K562 (cell line): ENCODE data around the gene ZNF503. TPM values are rescaled to one million over a fixed set of nuclear protein-coding genes. Genes with fewer than 3 reads are reported as not detected.

ENCODE experiments used
- DPF2 ChIP-seq: fragments of 450-650 bp; IDR thresholded peaks from 2 replicates; pipeline ENCODE4 v1.6.1; 2016
- ETS2 ChIP-seq: IDR thresholded peaks from 2 replicates; pipeline ENCODE4 v1.6.1; 2016; ENCODE audit warnings: borderline replicate concordance, missing genetic modification characterization, mild to moderate bottlenecking, moderate library complexity, missing compliant biosample characterization; ENCODE audit not compliant: poor library complexity, severe bottlenecking
- ETV1 ChIP-seq: fragments of 450-650 bp; conservative IDR thresholded peaks from 2 replicates; pipeline ENCODE4 v1.6.1; 2016; ENCODE audit warnings: missing genetic modification characterization, control low read depth, low read depth, missing compliant biosample characterization
- HIVEP1 ChIP-seq: fragments of 250-450 bp; sonication (Bioruptor Pico); IDR thresholded peaks from 2 replicates; pipeline ENCODE4 v1.4.0; 2020; ENCODE audit warnings: mild to moderate bottlenecking
- ILK ChIP-seq: fragments of 450-650 bp; IDR thresholded peaks from 2 replicates; pipeline ENCODE4 v1.6.1; 2016; ENCODE audit warnings: missing genetic modification characterization, low read depth, mild to moderate bottlenecking, missing compliant biosample characterization, moderate library complexity, borderline replicate concordance
- MCM7 ChIP-seq, 2 experiments: fragments of 450-650 bp; IDR thresholded peaks; 2 replicates each; pipeline ENCODE4 v1.6.1; 2016 to 2018
- NELFE ChIP-seq: IDR thresholded peaks from 2 replicates; pipeline ENCODE4 v1.6.1; 2011; ENCODE audit warnings: mild to moderate bottlenecking; ENCODE audit not compliant: insufficient read depth, insufficient read length
- NFATC3 ChIP-seq: fragments of 450-650 bp; IDR thresholded peaks from 2 replicates; pipeline ENCODE4 v1.6.1; 2017; ENCODE audit warnings: mild to moderate bottlenecking
- NFYB ChIP-seq: IDR thresholded peaks from 2 replicates; pipeline ENCODE4 v1.6.1; 2011; ENCODE audit warnings: mild to moderate bottlenecking, moderate library complexity; ENCODE audit not compliant: insufficient read length; ENCODE audit errors: extremely low read depth
- NRF1 ChIP-seq, 2 experiments: fragments of 450-650 bp; IDR thresholded peaks in 1 of 2; conservative IDR thresholded peaks in 1 of 2; 2 replicates each; pipeline ENCODE4 v1.6.1; 2014; ENCODE audit warnings: mild to moderate bottlenecking in 2 of 2
- PCBP1 ChIP-seq: fragments of 200-400 bp; formaldehyde crosslinking; IDR thresholded peaks from 2 replicates; pipeline ENCODE4 v1.6.1; 2018; ENCODE audit warnings: mild to moderate bottlenecking, low read depth, low read length; ENCODE audit not compliant: poor library complexity, severe bottlenecking
- POLR2H ChIP-seq: IDR thresholded peaks from 2 replicates; pipeline ENCODE4 v1.6.1; 2016; ENCODE audit warnings: missing genetic modification characterization, low read depth, mild to moderate bottlenecking, control low read depth, missing compliant biosample characterization, moderate library complexity
- TARDBP ChIP-seq: fragments of 450-650 bp; IDR thresholded peaks from 2 replicates; pipeline ENCODE4 v1.6.1; 2016
- TEAD2 ChIP-seq: fragments of 450-650 bp; IDR thresholded peaks from 2 replicates; pipeline ENCODE4 v1.6.1; 2016; ENCODE audit warnings: missing genetic modification characterization, control low read depth, missing compliant biosample characterization
- VEZF1 ChIP-seq: fragments of 200-800 bp; sonication (Bioruptor generic); IDR thresholded peaks from 2 replicates; pipeline ENCODE4 v1.6.1; 2017; ENCODE audit warnings: missing genetic modification characterization, missing compliant biosample characterization
- ZEB2 ChIP-seq: fragments of 450-650 bp; IDR thresholded peaks from 2 replicates; pipeline ENCODE4 v1.6.1; 2016
- ZNF146 ChIP-seq: IDR thresholded peaks from one replicate; pipeline ENCODE4 v1.6.1; 2018; ENCODE audit warnings: missing compliant biosample characterization; ENCODE audit not compliant: unreplicated experiment
- ZNF274 ChIP-seq: IDR thresholded peaks from 2 replicates; pipeline ENCODE4 v1.6.1; 2011; ENCODE audit warnings: low read depth, mild to moderate bottlenecking, low read length, moderate library complexity, borderline replicate concordance
- ZNF311 ChIP-seq: fragments of 250-450 bp; sonication (Bioruptor Pico); IDR thresholded peaks from 2 replicates; pipeline ENCODE4 v1.4.0; 2020; ENCODE audit warnings: mild to moderate bottlenecking, moderate library complexity
- ZNF696 ChIP-seq: fragments of 250-450 bp; sonication (Bioruptor Pico); conservative IDR thresholded peaks from 2 replicates; pipeline ENCODE4 v1.4.0; 2020; ENCODE audit warnings: mild to moderate bottlenecking, moderate library complexity
- polyA plus RNA-seq, 8 experiments: library from polyadenylated mRNA; depleted of rRNA in 4 of 8; stranded (reverse) in 5 of 8; unstranded in 3 of 8; fragments of >200 nt; fragmentation: Nextera tagmentation in 2 of 8; fragmentation: Illumina TruSeq in 1 of 8; extraction: Ambion mirVana in 2 of 8; extraction: Trizol in 1 of 8; gene quantifications; 2 replicates each; pipeline versions ENCODE4 v1.2.1 to v1.2.3, GENCODE V29; 2011 to 2014; ENCODE audit warnings: inconsistent platforms in 1 of 8, missing spikeins in 1 of 8
- total RNA-seq, 7 experiments: library from RNA; depleted of rRNA in 6 of 7; stranded (reverse); fragments of >200 nt in 6 of 7; fragmentation: Illumina TruSeq in 2 of 7; extraction: Trizol in 2 of 7; gene quantifications; 2 replicates each; pipeline versions ENCODE4 v1.2.1 to v1.2.3, GENCODE V29; 2011 to 2021; ENCODE audit warnings: low replicate concordance in 1 of 7
- TF ChIP-seq, protein P1 (sequence below): sonication (generic); formaldehyde crosslinking; IDR thresholded peaks from 2 replicates; pipeline ENCODE4 v1.9.0; 2022; ENCODE audit warnings: mild to moderate bottlenecking, missing genetic modification reagents
- TF ChIP-seq, protein P2 (sequence below): fragments of 200-800 bp; sonication (Bioruptor generic); IDR thresholded peaks from 2 replicates; pipeline ENCODE4 v1.6.1; 2017; ENCODE audit warnings: missing genetic modification characterization, missing compliant biosample characterization

ZNF503 gene
- total and polyA plus RNA-seq, 9 of the 15 experiments (the other 6 are each of a cell fraction or from before 2014, with no cell fraction given), result not detected

DNA sequence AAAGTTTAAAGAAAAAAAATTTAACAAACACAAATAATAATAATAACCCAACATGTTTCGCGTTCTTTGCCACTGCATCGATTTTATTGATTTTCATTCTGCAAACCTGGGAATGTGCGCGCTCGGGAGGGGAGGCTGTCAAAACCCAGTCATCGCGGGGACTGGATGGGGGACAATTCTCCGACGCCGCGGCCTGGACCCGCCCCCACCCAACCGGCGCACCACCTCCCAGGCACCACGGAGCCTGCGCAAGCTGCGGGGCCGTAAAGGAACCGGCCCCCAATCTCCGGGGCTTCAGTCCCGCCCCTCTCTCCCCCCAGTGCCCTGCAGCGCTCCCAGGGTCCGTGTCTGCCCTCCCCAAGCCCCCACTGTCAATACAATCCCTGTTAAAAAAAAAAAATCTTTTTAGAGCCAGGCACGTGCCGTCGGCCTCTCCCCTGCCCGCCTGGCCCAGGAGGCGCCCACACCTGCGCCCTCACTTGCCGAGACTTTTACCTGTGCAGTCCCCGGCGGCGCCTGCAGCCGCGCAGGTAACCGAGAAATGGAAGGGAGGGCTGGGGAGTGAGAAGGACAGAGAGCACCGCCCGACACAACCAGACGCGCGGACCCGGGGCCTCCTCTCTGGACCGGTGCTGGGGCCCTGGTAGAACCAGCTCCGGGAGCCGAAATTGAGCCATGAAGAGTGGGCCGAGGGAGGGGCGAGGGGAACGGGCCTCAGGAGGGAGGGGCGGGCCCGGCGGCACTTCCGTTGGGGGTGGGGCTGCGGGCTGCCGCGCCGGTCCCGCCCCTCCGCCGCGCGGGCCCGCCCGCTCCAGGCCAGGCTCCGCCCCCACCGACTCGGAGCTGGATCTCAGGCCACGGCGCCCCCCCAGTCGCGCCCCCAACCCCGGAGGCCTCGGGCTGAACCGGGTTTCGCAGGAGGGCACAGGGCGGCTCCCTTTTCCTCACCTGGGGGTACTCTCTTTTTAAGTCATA lies 7.6 kb upstream of the ZNF503 start (continued):
- TF ChIP-seq ZNF696 (CRISPR knock-in tag) (no peak), ILK (tag) (no peak), NELFE (no peak), NFYB (no peak), NFATC3 (no peak), ZNF274 (no peak), NRF1 (conservative IDR thresholded peaks at IDR 0.05 in 1 of 2, IDR thresholded peaks at IDR 0.05 in 1 of 2) (peak; percentile 91 to 92), ZEB2 (peak; percentile 87), TEAD2 (tag) (no peak), ZNF146 (CRISPR knock-in tag) (no peak), POLR2H (tag) (no peak), ZNF311 (no peak), DPF2 (no peak), TARDBP (no peak), HIVEP1 (no peak), VEZF1 (CRISPR knock-in tag) (peak; percentile 95), PCBP1 (peak; percentile 50), MCM7 (IDR thresholded peaks at IDR 0.05) (no peak), ETS2 (tag) (no peak), ETV1 (tag) (peak; percentile 16; the same call in 1 of the 2 replicates)
- TF ChIP-seq, protein P1, sequence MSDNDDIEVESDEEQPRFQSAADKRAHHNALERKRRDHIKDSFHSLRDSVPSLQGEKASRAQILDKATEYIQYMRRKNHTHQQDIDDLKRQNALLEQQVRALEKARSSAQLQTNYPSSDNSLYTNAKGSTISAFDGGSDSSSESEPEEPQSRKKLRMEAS, result no peak
- TF ChIP-seq, protein P2, sequence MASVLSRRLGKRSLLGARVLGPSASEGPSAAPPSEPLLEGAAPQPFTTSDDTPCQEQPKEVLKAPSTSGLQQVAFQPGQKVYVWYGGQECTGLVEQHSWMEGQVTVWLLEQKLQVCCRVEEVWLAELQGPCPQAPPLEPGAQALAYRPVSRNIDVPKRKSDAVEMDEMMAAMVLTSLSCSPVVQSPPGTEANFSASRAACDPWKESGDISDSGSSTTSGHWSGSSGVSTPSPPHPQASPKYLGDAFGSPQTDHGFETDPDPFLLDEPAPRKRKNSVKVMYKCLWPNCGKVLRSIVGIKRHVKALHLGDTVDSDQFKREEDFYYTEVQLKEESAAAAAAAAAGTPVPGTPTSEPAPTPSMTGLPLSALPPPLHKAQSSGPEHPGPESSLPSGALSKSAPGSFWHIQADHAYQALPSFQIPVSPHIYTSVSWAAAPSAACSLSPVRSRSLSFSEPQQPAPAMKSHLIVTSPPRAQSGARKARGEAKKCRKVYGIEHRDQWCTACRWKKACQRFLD (CRISPR knock-in tag), result no peak
